HepG2 (cell line): ENCODE data around the gene RFXANK. TPM values are rescaled to one million over a fixed set of nuclear protein-coding genes. Genes with fewer than 3 reads are reported as not detected.
A peak's percentile ranks its signal among the peaks of the same experiment; 100 is the strongest.

ENCODE experiments used
- CEBPG ChIP-seq: IDR thresholded peaks from 2 replicates; pipeline ENCODE4 v1.6.1; 2016
- HNF4A ChIP-seq: sonication (generic); formaldehyde crosslinking; IDR thresholded peaks from 2 replicates; pipeline ENCODE4 v1.4.0; 2020; ENCODE audit warnings: missing genetic modification reagents
- MATR3 ChIP-seq: sonication (generic); formaldehyde crosslinking; IDR thresholded peaks from 2 replicates; pipeline ENCODE4 v1.4.0; 2020; ENCODE audit warnings: missing genetic modification reagents
- POLR2AphosphoS2 ChIP-seq: IDR thresholded peaks from 2 replicates; pipeline ENCODE4 v1.6.1; 2011; ENCODE audit warnings: low read depth, low read length, improper control_type of control experiment
- SMYD3 ChIP-seq: sonication (generic); formaldehyde crosslinking; IDR thresholded peaks from 2 replicates; pipeline ENCODE4 v1.8.1; 2023; ENCODE audit warnings: mild to moderate bottlenecking, missing genetic modification reagents
- SNAI1 ChIP-seq: sonication (generic); formaldehyde crosslinking; IDR thresholded peaks from 2 replicates; pipeline ENCODE4 v1.5.0; 2020; ENCODE audit warnings: mild to moderate bottlenecking, missing genetic modification reagents, borderline replicate concordance
- SSRP1 ChIP-seq: IDR thresholded peaks from 2 replicates; pipeline ENCODE4 v1.6.1; 2016; ENCODE audit warnings: control low read depth
- ZMAT3 ChIP-seq: sonication (generic); formaldehyde crosslinking; conservative IDR thresholded peaks from 2 replicates; pipeline ENCODE4 v1.7.0; 2021; ENCODE audit warnings: missing genetic modification reagents
- ZNF331 ChIP-seq: sonication (generic); formaldehyde crosslinking; IDR thresholded peaks from 2 replicates; pipeline ENCODE4 v1.4.0; 2020; ENCODE audit warnings: missing genetic modification reagents
- ZNF550 ChIP-seq: sonication (generic); formaldehyde crosslinking; IDR thresholded peaks from 2 replicates; pipeline ENCODE4 v1.4.0; 2020; ENCODE audit warnings: mild to moderate bottlenecking, missing genetic modification reagents, borderline replicate concordance
- polyA plus RNA-seq, 8 experiments: library from polyadenylated mRNA; depleted of rRNA in 3 of 8; stranded (reverse) in 7 of 8; unstranded in 1 of 8; fragments of >200 nt; fragmentation: Illumina TruSeq in 4 of 8; extraction: Trizol in 4 of 8; gene quantifications; 2 replicates each; pipeline versions ENCODE4 v1.2.1 to v1.2.3, GENCODE V29; 2011 to 2016; ENCODE audit warnings: low read depth in 4 of 8, missing spikeins in 1 of 8, mixed read lengths in 1 of 8; ENCODE audit not compliant: insufficient read depth in 1 of 8
- total RNA-seq, 5 experiments: library from RNA; depleted of rRNA; stranded (reverse); fragments of >200 nt; fragmentation: Illumina TruSeq; extraction: Trizol; gene quantifications; 2 replicates each; pipeline ENCODE4 v1.2.3, GENCODE V29; 2016; ENCODE audit warnings: low read depth in 1 of 5
- TF ChIP-seq, protein P1 (sequence below): sonication (generic); formaldehyde crosslinking; IDR thresholded peaks from 2 replicates; pipeline ENCODE4 v1.4.0; 2020; ENCODE audit warnings: missing genetic modification reagents
- TF ChIP-seq, protein P2 (sequence below): IDR thresholded peaks from 2 replicates; pipeline ENCODE4 v1.6.1; 2012; ENCODE audit warnings: inconsistent platforms
- TF ChIP-seq, protein P3 (sequence below): sonication (generic); formaldehyde crosslinking; IDR thresholded peaks from 2 replicates; pipeline ENCODE4 v1.5.0; 2020; ENCODE audit warnings: mild to moderate bottlenecking, missing genetic modification reagents
- TF ChIP-seq, protein P4 (sequence below): fragments of 450-650 bp; IDR thresholded peaks from 2 replicates; pipeline ENCODE4 v1.6.1; 2016
- TF ChIP-seq, protein P5 (sequence below): sonication (generic); formaldehyde crosslinking; IDR thresholded peaks from 2 replicates; pipeline ENCODE4 v1.4.0; 2020; ENCODE audit warnings: mild to moderate bottlenecking, missing genetic modification reagents
- TF ChIP-seq, protein P6 (sequence below): sonication (generic); formaldehyde crosslinking; IDR thresholded peaks from 2 replicates; pipeline ENCODE4 v1.4.0; 2020; ENCODE audit warnings: missing genetic modification reagents
- TF ChIP-seq, protein P7 (sequence below): sonication (generic); formaldehyde crosslinking; IDR thresholded peaks from 2 replicates; pipeline ENCODE4 v1.5.0; 2020; ENCODE audit warnings: missing genetic modification reagents

Gene RFXANK
- total and polyA plus RNA-seq, 2 of the 13 experiments (the other 11 are each of a cell fraction or from before 2014, with no cell fraction given), result 49.9 to 80.7 TPM

DNA sequence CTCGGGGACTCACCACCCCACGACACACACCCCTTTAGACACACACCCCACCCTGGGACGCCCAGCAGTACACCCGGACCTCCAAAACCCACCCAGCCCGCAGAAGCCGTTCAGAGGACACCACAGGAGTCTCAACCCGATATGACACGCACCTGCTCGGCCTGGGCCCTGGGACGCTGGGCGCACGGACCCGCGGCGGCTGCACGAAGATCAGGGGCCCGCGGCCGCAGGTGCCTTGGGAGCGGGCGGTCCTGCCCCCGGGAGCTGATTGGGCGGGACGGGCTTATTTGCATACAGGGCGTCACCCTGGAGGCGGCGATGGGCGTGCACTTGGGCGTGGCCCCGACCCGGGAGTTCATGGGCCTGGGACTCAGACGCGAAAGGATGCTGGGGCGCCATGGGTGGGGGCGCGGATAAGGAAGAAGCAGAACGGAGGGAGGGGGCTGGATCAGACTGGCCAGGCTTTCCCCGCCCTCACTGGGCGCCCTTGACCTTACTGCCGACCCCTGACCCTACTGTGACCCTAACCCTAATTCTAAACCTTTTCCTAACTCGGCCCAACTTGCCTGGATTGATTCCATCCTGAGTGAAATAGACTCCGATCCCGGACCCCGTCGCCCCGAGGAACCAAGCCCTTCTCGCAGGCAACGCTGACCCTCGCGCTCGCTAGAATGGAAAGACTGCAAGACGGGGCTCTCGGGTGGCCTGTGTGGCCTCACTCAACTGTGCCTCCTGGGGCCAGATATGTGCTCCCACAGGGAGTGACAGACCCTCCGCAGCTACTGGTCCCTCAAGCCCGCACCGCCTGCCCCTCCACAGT lies 21.8 kb upstream of the RFXANK start, which contains the start of gene MEF2B (continued):
- TF ChIP-seq, protein P1, sequence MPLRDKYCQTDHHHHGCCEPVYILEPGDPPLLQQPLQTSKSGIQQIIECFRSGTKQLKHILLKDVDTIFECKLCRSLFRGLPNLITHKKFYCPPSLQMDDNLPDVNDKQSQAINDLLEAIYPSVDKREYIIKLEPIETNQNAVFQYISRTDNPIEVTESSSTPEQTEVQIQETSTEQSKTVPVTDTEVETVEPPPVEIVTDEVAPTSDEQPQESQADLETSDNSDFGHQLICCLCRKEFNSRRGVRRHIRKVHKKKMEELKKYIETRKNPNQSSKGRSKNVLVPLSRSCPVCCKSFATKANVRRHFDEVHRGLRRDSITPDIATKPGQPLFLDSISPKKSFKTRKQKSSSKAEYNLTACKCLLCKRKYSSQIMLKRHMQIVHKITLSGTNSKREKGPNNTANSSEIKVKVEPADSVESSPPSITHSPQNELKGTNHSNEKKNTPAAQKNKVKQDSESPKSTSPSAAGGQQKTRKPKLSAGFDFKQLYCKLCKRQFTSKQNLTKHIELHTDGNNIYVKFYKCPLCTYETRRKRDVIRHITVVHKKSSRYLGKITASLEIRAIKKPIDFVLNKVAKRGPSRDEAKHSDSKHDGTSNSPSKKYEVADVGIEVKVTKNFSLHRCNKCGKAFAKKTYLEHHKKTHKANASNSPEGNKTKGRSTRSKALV, result 0 out of 2 replicates have a peak, but pooled peaks have one; percentile 66
- TF ChIP-seq ZNF331, result no peak
- no peak for TF ChIP-seq MATR3 (CRISPR knock-in tag)
- TF ChIP-seq HNF4A (CRISPR knock-in tag), result no peak
- no peak for TF ChIP-seq ZMAT3 (CRISPR knock-in tag)
- no peak for TF ChIP-seq SNAI1 (CRISPR knock-in tag)
- TF ChIP-seq SSRP1 (CRISPR knock-in tag), result no peak
- TF ChIP-seq, protein P2, sequence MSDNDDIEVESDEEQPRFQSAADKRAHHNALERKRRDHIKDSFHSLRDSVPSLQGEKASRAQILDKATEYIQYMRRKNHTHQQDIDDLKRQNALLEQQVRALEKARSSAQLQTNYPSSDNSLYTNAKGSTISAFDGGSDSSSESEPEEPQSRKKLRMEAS, result peak; percentile 57; the same call in 1 of the 2 replicates
- TF ChIP-seq, protein P3, sequence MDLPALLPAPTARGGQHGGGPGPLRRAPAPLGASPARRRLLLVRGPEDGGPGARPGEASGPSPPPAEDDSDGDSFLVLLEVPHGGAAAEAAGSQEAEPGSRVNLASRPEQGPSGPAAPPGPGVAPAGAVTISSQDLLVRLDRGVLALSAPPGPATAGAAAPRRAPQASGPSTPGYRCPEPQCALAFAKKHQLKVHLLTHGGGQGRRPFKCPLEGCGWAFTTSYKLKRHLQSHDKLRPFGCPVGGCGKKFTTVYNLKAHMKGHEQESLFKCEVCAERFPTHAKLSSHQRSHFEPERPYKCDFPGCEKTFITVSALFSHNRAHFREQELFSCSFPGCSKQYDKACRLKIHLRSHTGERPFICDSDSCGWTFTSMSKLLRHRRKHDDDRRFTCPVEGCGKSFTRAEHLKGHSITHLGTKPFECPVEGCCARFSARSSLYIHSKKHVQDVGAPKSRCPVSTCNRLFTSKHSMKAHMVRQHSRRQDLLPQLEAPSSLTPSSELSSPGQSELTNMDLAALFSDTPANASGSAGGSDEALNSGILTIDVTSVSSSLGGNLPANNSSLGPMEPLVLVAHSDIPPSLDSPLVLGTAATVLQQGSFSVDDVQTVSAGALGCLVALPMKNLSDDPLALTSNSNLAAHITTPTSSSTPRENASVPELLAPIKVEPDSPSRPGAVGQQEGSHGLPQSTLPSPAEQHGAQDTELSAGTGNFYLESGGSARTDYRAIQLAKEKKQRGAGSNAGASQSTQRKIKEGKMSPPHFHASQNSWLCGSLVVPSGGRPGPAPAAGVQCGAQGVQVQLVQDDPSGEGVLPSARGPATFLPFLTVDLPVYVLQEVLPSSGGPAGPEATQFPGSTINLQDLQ, result no peak
- TF ChIP-seq CEBPG (CRISPR knock-in tag), result no peak
- TF ChIP-seq, protein P4, sequence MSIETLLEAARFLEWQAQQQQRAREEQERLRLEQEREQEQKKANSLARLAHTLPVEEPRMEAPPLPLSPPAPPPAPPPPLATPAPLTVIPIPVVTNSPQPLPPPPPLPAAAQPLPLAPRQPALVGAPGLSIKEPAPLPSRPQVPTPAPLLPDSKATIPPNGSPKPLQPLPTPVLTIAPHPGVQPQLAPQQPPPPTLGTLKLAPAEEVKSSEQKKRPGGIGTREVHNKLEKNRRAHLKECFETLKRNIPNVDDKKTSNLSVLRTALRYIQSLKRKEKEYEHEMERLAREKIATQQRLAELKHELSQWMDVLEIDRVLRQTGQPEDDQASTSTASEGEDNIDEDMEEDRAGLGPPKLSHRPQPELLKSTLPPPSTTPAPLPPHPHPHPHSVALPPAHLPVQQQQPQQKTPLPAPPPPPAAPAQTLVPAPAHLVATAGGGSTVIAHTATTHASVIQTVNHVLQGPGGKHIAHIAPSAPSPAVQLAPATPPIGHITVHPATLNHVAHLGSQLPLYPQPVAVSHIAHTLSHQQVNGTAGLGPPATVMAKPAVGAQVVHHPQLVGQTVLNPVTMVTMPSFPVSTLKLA, result no peak
- TF ChIP-seq, protein P5, sequence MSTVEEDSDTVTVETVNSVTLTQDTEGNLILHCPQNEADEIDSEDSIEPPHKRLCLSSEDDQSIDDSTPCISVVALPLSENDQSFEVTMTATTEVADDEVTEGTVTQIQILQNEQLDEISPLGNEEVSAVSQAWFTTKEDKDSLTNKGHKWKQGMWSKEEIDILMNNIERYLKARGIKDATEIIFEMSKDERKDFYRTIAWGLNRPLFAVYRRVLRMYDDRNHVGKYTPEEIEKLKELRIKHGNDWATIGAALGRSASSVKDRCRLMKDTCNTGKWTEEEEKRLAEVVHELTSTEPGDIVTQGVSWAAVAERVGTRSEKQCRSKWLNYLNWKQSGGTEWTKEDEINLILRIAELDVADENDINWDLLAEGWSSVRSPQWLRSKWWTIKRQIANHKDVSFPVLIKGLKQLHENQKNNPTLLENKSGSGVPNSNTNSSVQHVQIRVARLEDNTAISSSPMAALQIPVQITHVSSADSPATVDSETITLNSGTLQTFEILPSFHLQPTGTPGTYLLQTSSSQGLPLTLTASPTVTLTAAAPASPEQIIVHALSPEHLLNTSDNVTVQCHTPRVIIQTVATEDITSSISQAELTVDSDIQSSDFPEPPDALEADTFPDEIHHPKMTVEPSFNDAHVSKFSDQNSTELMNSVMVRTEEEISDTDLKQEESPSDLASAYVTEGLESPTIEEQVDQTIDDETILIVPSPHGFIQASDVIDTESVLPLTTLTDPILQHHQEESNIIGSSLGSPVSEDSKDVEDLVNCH (CRISPR knock-in tag), result no peak
- TF ChIP-seq ZNF550 (CRISPR knock-in tag), result no peak
- TF ChIP-seq, protein P6, sequence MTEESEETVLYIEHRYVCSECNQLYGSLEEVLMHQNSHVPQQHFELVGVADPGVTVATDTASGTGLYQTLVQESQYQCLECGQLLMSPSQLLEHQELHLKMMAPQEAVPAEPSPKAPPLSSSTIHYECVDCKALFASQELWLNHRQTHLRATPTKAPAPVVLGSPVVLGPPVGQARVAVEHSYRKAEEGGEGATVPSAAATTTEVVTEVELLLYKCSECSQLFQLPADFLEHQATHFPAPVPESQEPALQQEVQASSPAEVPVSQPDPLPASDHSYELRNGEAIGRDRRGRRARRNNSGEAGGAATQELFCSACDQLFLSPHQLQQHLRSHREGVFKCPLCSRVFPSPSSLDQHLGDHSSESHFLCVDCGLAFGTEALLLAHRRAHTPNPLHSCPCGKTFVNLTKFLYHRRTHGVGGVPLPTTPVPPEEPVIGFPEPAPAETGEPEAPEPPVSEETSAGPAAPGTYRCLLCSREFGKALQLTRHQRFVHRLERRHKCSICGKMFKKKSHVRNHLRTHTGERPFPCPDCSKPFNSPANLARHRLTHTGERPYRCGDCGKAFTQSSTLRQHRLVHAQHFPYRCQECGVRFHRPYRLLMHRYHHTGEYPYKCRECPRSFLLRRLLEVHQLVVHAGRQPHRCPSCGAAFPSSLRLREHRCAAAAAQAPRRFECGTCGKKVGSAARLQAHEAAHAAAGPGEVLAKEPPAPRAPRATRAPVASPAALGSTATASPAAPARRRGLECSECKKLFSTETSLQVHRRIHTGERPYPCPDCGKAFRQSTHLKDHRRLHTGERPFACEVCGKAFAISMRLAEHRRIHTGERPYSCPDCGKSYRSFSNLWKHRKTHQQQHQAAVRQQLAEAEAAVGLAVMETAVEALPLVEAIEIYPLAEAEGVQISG (CRISPR knock-in tag), result no peak; the same call in 1 of the 2 replicates
- TF ChIP-seq SMYD3 (CRISPR knock-in tag), result no peak
- no peak for TF ChIP-seq POLR2AphosphoS2
- TF ChIP-seq, protein P7, sequence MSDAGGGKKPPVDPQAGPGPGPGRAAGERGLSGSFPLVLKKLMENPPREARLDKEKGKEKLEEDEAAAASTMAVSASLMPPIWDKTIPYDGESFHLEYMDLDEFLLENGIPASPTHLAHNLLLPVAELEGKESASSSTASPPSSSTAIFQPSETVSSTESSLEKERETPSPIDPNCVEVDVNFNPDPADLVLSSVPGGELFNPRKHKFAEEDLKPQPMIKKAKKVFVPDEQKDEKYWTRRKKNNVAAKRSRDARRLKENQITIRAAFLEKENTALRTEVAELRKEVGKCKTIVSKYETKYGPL (CRISPR knock-in tag), result no peak
